Transverse colon (tissue), 3 donors: Measurements from ENCODE around the gene SDC3.

Source experiments
- EP300 ChIP-seq: sonication (generic); formaldehyde crosslinking; IDR thresholded peaks from one replicate; pipeline ENCODE4 v1.6.1; 2017; ENCODE audit warnings: antibody characterized with exemption, low read depth
- POLR2A ChIP-seq: fragments of 450-650 bp; IDR thresholded peaks from one replicate; pipeline ENCODE4 v1.6.1; 2016; ENCODE audit warnings: antibody characterized with exemption, mild to moderate bottlenecking, moderate library complexity
- TF ChIP-seq, protein P1 (sequence below), 5 experiments: fragments of 200-600 bp in 3 of 5; fragments of 450-650 bp in 2 of 5; sonication (generic) in 3 of 5; IDR thresholded peaks; 1 replicate in 2 of 5; 2 replicates in 3 of 5; pipeline ENCODE4 v1.5.1; 2016 to 2017; ENCODE audit warnings: antibody characterized with exemption in 5 of 5, inconsistent platforms in 3 of 5, mild to moderate bottlenecking in 2 of 5, moderate library complexity in 1 of 5

DNA sequence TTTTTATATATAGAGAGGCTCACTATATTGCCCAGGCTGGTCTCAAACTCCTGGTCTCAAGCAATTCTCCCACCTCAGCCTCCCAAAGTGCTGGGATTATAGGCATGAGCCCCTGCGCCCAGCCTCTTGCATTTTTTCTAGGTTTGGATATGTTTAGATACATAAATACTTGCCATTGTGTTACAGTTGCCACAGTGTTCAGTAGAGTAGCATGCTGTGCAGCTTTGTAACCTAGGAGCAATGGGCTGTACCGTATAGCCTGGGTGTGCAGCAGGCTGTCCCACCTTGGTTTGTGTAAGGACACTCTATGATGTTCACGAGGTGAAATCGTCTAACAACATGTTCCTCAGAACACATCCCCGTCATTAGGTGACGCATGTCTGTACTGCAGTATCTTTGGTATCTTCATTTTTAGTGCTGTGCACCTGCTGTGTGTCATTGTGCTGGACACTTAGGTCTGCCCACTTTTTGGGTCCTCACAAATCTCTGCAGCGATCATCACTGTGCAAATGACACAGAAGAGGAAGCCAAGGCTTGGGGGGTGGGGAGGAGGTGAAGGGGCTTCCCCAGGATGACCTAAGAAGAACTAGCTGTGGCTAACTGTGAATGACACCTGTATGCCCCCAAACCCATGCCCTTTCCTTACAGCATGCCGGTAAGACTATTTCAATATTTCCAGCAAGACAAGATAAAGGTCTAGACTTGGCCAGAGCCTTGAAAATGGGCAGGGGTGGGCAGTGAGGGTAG lies 44.5 kb downstream of the SDC3 start:
- TF ChIP-seq, protein P1, sequence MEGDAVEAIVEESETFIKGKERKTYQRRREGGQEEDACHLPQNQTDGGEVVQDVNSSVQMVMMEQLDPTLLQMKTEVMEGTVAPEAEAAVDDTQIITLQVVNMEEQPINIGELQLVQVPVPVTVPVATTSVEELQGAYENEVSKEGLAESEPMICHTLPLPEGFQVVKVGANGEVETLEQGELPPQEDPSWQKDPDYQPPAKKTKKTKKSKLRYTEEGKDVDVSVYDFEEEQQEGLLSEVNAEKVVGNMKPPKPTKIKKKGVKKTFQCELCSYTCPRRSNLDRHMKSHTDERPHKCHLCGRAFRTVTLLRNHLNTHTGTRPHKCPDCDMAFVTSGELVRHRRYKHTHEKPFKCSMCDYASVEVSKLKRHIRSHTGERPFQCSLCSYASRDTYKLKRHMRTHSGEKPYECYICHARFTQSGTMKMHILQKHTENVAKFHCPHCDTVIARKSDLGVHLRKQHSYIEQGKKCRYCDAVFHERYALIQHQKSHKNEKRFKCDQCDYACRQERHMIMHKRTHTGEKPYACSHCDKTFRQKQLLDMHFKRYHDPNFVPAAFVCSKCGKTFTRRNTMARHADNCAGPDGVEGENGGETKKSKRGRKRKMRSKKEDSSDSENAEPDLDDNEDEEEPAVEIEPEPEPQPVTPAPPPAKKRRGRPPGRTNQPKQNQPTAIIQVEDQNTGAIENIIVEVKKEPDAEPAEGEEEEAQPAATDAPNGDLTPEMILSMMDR (IDR thresholded peaks at IDR 0.05) = no peak
- TF ChIP-seq EP300 (no peak), POLR2A (no peak)
